Measurements from ENCODE around the gene PSAT1.
"Not testable (repeated sequence)": the region's sequence is repeated elsewhere in the genome, so short reads cannot be mapped to it uniquely, and the experiment has no call there.

GRCh38 chr9:78284181-78284580 lies 12.7 kb upstream of the PSAT1 start:
- TF ChIP-seq SUZ12 (IDR thresholded peaks at IDR 0.05; ENCODE audit: extremely low read depth, insufficient read depth, insufficient read length); ZNF274 (IDR thresholded peaks at IDR 0.05; ENCODE audit: low read depth, low read length); YY1 (IDR thresholded peaks at IDR 0.05; ENCODE audit: insufficient read depth, insufficient read length): not testable (repeated sequence)
